ENCODE measurements around the gene BANF2.

BANF2 gene

DNA sequence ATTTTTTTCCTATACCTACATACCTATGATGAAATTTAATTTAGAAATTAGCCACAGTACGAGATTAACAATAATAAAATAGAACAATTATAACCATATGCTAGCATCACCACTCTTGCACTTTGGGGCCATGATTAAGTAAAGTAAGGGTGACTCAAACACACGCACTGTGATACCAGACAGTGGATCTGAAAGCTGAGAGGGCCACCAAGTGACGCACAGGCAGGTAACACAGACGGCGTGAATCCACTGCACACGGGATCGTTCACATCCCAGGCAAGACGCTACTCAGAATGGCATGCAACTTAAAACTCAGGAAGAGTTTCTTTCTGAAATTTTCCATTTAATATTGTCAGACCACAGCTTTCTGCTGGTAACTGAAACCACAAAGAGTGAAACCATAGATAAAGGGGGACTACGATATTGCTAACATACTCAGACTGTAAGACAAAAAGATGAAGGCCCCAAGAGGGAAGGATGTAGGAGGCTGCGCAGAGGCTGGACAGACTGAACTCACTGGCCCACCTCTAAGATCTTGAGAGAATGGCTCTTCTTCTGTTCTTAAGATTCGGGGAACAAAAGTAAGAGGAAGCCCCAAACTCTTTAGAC is 35.6 kb upstream of the BANF2 start:
- no peak for DNase-seq

DNA sequence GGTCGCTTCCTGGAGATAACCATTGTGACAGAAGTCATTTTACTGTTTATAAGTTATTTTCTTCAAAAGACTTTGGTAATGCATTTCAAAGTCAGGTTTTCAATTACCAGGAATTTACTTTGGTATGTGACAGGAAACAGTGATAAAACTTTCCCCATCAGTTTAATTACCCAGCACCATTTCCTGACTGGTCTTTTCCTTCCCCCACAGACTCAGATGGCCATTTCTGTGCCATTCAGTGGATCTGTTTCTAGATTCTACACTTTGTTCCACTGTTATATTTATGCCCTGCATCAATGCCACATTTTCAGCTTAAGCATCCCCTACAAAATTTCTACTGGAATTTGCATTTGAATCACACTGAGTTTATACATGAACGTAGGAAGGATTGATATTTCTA is 34.0 kb upstream of the BANF2 start:
- no peak for DNase-seq

DNA sequence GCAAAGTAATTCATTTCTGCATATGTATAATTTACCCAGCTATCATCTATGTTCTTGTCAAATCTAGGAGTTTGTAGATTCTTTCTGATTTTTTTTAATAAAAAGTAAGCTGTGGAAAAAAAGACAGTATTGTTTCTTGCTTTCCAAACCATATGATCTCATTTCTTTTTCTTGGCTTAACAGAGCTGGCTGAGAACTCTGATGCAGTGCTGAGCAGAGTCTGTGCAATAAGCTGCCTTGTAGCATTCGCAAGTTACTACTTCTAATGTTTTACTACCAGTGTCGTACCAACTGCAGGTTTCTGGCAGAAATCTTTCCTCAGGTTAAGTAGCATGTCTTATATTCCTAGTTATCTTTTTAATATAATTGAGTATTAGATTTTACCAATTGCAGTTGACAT is 33.3 kb upstream of the BANF2 start:
- DNase-seq: no peak

DNA sequence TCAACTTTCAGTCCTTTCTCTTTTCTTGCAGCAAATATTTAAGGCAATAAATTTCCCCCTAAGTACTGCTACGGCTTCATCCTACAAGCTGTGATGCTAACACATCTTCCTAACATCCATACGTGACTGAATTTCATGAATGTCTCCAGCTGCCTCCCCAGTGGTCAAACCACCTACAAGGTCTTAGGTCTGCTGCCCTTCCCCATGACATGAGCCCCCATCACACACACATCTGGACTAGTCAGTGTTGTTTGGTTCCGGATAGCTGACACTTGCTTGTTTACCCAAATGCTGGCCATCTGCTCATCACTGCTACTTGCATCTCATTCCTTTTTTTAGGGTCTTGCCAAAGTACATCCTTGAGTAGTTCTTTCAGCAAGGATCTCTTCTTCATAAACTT is 32.3 kb upstream of the BANF2 start:
- no peak for DNase-seq

DNA sequence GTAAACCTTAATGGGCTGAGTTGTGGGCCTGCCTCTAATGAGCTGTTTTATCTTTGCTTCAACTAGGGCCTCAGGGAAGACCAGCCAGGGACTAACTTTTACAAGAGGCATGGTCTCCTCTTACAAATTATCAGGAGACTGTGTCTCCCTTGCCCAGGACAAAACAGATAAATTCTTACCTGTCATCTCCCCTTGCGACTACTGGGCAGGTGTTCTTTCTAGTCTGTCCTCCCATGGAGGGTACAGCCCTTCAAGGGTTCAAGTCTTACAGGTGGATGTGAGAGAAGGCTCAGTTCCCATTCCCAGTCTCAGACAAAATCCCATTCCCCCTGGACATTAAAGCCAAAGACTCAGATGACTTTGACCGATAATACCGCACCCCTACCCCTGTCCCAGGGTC is 31.3 kb upstream of the BANF2 start:
- DNase-seq: no peak

DNA sequence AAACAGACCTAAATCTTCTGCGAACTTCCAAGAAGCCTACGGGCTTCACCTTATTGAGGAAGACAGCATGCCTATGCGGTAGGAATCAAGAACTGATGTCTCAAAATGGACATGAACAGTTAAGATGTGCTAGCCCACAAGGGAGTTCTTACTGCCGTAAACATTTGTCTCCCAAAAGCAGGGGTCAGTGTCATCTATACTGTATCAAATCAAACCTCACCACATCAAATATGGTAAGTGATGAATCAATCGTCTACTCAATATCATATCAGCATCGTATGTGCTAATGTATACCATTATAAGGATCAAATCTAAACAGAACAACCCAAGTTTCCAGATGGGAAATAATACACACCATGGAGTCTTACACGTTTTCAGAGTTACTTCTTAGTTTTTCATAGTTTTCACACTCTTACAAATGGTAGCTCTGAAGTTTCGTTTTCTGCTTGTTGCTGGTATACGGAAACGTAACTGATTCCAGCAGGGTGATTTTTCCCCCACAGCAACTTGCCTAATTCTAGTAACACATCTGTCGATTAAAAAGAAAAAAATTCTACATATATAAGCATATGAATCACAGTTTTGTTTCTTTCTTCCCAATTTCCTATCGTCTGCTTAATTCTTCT is 30.3 kb upstream of the BANF2 start:
- no peak for DNase-seq

DNA sequence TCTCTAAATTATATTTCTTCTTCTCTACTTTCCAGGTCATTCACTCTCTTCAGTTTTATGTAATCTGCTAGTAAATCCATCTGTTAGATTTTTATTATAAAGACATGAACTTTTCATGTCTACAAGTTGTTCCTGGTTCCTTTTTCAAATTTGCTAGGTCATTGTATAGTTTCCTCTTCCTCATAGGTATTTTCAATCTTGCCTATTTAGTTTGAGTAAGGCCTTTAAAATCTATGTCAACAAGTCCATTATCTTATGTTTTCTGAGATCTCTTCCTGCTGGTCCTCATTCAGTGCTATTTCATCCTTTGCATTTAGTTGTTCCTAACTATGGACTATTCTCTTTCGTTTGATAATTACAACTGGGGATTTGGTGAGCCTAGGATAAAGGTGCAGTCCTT is 28.8 kb upstream of the BANF2 start:
- DNase-seq: no peak

DNA sequence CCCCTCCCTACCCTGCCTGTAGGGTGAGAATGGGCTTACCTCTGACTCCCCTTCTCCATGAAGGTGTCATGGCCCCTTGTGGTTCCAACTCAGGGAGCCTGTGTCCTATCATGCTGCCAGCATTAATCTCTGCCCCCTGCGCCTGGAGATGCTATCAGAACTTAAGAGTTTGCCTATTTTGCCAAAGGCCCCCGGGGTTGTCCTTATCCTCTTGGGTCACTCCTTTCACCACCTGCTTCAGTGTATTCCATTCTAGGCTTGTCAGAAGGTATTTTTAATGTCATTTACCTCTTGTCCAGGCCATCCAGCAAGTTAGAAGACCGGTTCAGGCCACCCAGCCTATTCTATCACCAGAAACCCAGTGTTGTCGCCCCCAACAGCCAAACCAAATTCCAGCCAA is 28.2 kb upstream of the BANF2 start:
- no peak for DNase-seq

DNA sequence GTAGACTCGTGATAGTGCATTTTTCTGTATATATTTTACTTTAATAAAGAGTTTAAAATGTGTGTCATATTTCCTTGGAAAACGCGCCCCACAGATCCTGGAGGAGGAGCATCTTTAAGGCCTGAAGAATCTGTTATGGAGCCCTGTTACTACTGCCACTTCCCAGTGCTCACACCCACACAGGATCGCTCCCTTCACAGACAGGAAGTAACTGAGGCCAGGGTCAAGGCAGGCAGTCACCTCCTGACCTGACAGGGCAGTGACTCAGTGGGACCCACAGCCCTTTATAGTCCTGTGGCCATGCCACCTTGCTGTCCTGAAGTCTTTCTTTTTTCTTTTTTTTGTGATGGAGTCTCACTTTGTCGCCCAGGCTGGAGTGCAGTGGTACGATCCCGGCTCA is 26.7 kb upstream of the BANF2 start:
- DNase-seq: no peak

DNA sequence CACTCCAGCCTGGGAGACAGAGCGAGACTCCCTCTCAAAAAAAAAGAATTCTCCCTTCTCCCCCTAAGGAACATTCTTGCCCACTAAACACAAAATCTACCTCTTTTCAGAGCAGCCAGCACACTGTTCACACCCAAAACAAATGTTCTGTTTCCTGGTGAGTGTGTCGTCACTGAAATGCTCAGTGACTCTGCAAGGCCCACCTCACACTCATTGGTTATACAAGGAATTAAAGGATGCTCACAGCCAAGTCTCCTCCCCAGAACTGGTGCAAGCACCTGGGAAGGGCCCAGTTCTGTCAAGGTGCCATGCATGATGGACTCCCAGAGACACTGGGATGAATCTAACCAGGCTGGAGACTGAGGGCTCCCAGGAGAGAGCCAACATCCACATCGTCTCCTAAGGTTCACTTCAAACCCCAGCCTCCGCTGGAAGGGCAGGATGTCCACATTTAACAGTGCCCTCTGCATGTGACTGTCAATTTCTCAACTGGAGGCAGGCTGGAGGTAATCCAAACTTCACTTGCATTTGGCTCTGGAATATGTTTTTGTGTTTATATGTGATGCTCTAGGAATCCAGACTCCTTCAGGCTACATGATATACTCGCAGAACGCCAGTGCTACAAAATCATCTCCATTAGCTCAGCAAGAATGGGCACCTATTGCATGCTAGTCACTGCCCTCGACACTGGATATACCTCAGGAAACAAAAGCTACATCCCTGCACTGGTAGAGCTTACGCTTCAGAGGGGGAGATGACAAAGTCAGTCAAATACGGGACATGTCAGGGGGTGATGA is 24.8 kb upstream of the BANF2 start:
- DNase-seq: no peak

DNA sequence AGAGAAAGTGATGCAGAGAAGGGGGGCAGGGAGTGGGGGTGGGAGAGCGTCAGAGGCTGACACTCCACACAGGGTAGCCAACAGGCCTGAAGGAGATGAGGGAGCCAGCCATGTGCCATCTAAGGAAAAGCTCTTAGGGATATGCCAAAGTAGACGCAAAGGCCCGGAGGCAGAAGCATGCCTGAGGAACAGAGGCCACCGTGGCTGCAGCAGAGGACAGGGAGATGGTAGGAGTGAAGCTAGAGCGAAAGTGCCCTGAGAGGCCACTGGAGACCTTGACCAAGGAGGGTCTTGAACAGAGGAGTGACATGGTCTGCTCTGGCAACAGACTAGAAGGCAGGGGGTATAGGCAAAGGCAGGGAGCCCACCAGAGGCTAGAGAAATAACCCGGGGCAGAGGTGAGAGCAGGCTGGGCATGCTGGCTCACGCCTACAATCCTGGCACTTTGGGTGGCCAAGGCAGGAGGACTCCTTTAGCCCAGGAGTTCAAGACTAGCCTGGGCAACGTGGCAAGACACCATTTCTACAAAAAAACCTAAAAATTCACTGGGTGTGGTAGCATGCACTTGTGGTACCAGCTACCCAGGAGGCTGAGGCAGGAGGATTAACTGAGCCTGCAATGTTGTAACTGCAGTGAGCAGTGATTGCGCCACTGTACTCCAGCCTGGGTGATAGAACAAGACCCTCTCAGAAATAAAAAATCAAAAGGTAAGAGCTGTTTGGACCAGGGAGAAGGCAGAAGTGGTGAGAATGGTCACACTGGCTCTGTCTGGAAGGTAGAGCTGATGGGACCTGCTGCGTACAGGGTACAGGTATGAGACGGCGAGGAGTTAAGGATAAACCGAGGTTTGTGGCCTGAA is 24.0 kb upstream of the BANF2 start:
- no peak for DNase-seq

DNA sequence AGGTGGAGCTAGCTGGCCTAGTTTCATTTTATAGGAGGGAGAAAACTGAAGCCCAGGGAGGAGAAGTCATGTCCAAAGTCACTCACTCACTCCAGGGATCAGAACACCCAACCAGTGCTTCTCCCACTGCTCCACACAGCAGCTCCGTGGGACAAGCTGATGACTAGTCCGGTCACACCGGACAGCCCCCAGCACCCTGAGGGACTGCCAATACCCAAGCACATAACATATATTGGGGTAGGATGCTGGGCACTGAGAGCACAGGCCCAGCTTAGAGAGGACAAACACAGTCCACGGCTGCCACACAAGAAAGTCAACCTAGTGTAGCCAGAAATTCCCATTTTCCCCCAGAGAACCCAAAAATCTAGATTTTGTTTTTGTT is 23.4 kb upstream of the BANF2 start:
- no peak for DNase-seq

DNA sequence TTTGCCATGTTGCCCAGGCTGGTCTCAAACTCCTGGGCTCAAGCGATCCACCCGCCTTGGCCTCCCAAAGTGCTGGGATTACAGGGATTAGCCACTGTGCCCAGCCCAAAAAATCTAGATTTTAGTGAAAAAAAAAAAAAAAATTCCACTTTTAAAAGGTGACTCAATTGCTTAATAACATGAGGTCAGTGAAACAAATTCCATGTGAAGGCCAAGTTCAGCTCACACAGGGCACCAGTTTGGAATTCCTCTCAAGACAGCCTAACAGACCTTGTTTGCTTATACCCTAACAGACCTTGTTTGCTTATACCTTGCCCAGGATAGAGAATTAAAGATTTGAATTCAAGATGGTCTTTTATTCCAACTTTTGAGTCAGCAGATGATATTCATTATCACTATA is 22.8 kb upstream of the BANF2 start:
- DNase-seq: no peak

DNA sequence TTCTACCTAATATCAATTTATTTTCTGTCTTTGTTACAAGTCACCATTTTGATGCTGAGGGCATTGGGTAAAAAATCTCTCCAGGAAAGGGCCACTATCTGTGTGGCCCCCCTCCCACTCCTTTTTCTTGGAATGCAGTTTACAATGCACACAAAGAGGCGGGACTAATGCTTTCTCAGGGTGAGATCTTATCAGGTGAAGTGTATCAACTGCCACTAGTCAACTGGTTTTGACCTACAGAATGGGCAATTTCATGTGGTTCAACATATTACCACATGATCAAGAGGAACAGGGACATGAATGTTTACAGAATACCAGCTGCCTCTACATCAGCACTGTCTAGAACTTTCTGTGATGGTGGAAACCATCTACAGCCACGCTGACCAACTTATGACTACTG is 21.5 kb upstream of the BANF2 start:
- DNase-seq: no peak

DNA sequence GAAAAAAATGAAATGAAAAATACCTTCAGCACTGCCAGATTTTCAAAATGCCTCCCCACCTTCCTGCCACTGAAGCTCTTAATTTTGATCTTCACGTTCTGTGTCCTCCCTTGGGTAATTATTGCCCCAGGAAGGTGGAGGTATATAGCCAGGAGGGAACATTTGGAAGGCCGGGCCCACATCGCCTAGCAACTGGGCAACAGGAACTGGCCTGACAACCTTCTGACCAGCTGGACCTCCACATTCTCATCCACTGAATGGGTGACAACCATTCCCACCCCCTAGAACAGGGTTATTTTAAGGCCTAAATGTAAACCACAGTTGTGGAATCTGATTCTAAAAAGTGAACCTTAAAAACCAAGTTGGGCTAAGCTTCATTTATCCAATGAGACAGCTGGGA is 20.9 kb upstream of the BANF2 start:
- no peak for DNase-seq

DNA sequence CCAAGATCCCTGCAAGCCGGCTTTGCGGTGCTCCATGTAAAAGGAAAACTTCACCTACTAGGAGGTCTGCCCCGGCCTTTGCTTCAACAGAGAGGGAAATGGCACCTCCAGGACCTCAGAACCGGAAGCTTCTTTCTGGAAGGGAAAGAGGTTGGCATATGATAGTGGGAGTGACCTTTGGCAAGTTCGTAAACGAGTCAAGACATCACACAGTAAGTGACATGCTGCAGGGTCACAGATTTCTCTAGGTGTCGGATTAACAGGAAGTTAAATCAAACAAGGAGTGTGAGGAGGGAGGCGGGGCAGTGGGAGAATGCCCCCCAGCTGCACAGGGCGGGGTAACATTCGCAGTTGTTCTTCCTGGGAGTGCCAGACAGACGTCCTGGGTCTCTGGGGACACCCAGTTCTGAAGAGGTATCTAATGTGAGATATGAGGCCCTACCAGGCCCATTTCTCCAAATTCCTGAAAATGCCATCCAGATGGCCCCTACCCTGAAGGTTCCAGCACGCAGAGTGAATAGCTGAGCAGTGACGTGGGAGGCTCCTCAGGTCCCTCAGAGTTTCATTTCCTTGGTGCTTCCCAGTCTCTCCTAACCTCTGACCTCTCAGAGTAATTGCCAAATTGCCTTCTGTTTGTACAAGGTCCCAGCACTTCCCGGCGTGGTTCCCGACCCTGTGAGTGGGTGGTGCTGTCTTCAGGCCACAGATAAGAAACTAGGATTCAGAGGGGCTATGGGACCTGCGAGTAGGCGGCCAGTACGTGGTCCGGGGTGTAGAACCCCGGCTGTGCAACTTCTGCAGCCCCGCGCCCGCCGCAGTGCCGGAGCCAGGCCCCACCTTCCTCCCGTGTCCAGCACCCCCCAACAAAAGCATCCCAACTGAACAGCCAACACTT is 19.6 kb upstream of the BANF2 start:
- DNase-seq: no peak

DNA sequence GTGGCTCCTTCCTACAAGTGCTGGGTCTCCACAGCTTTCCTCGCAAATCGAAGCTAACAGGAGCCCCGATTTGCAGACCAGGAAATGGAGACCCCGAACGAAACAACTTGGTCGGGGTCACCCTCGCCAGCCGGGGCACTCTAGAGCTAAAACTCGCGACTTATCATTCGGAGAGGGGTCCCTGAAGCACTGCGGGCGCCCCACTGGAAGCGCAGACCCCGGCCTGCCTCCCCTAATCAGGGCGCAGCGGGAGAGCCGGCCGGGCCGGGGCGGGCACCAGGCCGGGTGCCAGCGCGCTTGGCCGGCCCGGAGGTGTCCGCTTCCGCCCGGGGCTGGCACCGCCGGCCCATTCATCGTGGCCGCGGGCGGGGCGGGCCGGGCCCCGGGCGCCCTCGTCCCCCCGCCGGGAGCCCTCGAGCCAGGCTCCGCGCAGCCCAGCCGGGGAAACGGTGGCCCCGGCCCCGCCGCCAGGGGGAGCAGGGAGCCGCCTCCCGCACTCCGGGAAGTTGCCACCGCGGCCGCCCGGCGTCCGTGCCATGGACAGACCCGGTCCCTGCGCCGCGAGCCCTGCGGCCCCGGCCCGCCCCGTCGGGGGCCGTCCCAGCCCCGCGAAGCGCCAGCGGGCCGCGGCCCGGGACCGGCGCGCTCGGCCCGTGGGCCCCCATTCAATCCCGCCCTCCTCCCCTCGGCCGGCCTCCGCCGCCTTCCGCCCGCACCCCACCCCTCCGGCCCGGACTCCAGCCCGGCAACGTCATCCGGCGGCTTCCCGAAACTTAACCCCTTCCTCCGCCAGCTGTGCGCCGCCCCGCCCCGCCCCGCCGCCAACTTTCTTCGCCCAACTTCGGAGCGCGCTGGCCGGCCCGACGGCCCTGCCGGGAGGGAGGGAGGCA is 18.7 kb upstream of the BANF2 start:
- peak; percentile 80 for DNase-seq

DNA sequence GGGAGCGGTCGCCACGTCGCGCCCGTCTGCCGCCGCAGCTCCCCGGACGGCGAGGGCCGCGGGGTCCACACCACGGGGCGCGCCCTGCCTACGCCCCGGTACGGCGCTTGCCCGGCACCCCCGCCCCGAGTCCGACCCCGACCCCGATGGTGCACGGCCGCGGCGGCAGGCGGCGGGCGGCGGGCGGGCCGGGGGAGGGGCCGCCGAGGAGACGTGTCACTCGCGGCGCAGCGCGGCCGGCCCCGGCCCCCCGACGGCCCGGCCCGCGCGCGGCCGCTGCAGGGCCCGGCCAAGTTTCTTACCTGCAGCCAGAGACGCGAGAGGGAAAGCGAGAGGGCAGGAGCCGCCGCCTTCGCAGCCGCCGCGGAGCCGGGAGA is 18.1 kb upstream of the BANF2 start:
- DNase-seq: no peak

DNA sequence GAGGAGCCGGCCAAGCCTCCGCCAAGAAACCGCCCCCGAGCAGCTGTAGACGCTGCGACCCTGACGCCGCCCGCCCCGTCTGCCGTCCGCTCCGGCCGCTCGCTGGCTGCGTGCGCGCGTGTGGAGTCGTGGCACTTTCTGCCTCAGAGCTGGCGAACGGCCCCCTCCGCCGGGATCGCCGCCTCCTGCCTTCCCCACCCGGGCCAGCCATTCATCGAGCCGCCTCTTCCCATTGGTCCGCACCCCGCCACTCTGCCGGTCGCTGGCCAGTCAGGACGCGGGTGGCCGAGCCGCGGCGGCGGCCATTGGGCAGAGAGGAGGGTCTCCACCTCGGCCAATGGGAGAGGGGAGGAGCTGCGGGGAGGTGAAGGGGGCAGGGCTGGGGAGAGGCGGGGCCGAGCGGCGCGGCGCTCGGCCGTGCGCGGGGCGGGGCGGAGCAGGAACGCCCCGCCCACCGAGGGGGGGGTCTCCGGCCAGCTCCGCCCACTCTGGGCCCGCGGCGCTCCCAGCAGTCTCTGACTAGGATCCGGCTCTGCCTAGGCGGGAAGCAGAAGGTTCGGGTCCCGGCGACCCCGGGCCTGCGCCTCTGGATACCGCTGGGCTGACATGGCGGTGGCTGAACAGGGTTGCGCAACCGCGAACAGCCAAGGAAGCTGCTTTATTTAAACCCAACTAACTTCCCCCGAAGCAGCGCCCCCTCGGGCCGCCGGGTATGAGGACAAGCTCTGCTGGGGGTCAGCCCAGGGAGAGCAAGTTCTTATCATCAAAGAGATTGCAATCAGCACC is 17.5 kb upstream of the BANF2 start, which contains the start of gene RRBP1:
Gene RRBP1 (minus strand): TSS at position 140 of the 786 bp plus-strand sequence. CDS start 21,735 bp downstream, outside the sequence.
- peak; percentile 95 for DNase-seq

DNA sequence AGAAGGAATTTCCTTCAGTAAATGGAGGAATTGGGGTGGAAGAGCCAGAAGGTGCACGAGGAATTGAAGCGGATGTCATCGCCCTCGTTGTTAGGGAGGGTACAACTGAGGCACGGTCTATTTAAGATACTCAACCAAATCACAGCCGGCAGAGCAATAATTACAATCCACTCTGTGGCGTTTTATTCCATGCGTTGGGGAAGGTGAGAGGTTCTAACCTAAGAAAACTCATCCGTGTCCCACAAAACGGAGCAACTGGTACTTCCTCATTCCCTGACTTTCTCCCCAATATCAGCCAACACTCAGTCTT is 16.9 kb upstream of the BANF2 start:
- no peak for DNase-seq
